SJSA1 (cell line): ENCODE data around the gene OXLD1. TPM values are rescaled to one million over a fixed set of nuclear protein-coding genes. Genes with fewer than 3 reads are reported as not detected.
A peak's percentile ranks its signal among the peaks of the same experiment; 100 is the strongest.
"Not testable (repeated sequence)": the region's sequence is repeated elsewhere in the genome, so short reads cannot be mapped to it uniquely, and the experiment has no call there.

Experiments
- DNase-seq, 2 experiments: peaks; one replicate each; pipeline ENCODE4 v3.0.0-alpha.2; 2015 to 2020; ENCODE audit warnings: low spot score in 2 of 2, low read depth in 1 of 2
- H3K27ac ChIP-seq: fragments of 250-450 bp; sonication (Bioruptor Pico); 2 replicates; pipeline ENCODE4 v1.5.1; 2020; ENCODE audit warnings: mild to moderate bottlenecking, moderate library complexity
- H3K27me3 ChIP-seq: fragments of 250-450 bp; sonication (Bioruptor Pico); replicated peaks from 2 replicates; pipeline ENCODE4 v1.5.1; 2020; ENCODE audit warnings: mild to moderate bottlenecking, moderate library complexity
- H3K36me3 ChIP-seq: fragments of 250-450 bp; sonication (Bioruptor Pico); 2 replicates; pipeline ENCODE4 v1.5.1; 2020; ENCODE audit warnings: mild to moderate bottlenecking
- H3K4me1 ChIP-seq: fragments of 250-450 bp; sonication (Bioruptor Pico); replicated peaks from 2 replicates; pipeline ENCODE4 v1.6.1; 2021; ENCODE audit warnings: mild to moderate bottlenecking
- H3K4me3 ChIP-seq: fragments of 250-450 bp; sonication (Bioruptor Pico); 2 replicates; pipeline ENCODE4 v1.5.1; 2020; ENCODE audit warnings: mild to moderate bottlenecking
- H3K9me3 ChIP-seq: fragments of 250-450 bp; sonication (Bioruptor Pico); replicated peaks from 2 replicates; pipeline ENCODE4 v1.5.1; 2020; ENCODE audit warnings: mild to moderate bottlenecking
- total RNA-seq: library from RNA; depleted of rRNA; stranded (reverse); fragments of >200 nt; shearing (Covaris generic); gene quantifications from 2 replicates; pipeline ENCODE4 v1.2.3, GENCODE V29; 2014

OXLD1 gene
- total RNA-seq, 1 experiment from 2014 or later = 49.7 TPM

DNA sequence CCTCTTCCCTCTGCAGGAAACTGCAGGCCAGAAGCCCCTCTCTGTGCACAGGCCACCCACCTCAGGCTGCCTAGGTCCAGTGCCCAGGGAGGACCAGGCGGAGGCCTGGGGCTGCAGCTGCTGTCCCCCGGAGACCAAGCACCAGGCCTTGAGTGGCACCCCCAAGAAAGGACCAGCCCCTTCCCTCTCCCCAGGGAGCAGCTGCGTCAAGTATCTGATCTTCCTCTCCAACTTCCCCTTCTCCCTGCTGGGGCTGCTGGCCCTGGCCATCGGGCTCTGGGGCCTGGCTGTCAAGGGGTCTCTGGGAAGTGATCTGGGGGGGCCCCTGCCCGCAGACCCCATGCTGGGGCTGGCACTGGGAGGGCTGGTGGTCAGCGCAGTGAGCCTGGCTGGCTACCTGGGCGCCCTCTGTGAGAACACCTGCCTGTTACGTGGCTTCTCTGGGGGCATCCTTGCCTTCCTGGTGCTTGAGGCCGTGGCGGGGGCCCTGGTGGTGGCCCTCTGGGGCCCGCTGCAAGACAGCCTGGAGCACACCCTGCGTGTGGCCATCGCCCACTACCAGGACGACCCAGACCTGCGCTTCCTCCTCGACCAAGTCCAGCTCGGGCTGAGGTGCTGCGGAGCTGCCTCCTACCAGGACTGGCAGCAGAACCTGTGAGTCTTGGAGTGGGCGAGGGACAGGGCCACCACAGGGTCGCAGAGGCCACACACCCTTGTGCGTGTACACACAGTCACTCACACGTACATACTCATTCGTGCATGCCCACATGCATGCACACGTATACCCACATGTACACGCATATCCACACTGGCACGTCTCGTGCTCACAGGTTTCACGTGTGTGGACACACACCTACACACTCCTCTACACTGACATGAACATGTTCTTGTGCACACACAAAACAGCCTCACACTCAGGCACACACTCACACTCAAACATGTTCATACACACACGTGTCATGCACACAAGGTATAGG lies 21.1 kb downstream of the OXLD1 start:
- peaks cover 32% of the 10 kb centered on the region for H3K27me3 ChIP-seq
- H3K9me3 ChIP-seq = peaks cover 21% of the 10 kb centered on the region
- no peak overlapping the region for H3K4me3 ChIP-seq
- no peaks in the 10 kb centered on the region for H3K36me3 ChIP-seq
- peaks cover 16% of the 10 kb centered on the region for H3K4me1 ChIP-seq
- H3K27ac ChIP-seq = no peak overlapping the region
- no peak for DNase-seq

GRCh38 chr17:81644496-81644895 lies 21.9 kb downstream of the OXLD1 start:
- DNase-seq = no peak
- H3K36me3 ChIP-seq = no peaks in the 10 kb centered on the region
- no peak overlapping the region for H3K4me3 ChIP-seq
- H3K27ac ChIP-seq = no peak overlapping the region
- H3K27me3 ChIP-seq = peaks cover 32% of the 10 kb centered on the region
- peaks cover 17% of the 10 kb centered on the region for H3K9me3 ChIP-seq
- peaks cover 16% of the 10 kb centered on the region for H3K4me1 ChIP-seq

DNA sequence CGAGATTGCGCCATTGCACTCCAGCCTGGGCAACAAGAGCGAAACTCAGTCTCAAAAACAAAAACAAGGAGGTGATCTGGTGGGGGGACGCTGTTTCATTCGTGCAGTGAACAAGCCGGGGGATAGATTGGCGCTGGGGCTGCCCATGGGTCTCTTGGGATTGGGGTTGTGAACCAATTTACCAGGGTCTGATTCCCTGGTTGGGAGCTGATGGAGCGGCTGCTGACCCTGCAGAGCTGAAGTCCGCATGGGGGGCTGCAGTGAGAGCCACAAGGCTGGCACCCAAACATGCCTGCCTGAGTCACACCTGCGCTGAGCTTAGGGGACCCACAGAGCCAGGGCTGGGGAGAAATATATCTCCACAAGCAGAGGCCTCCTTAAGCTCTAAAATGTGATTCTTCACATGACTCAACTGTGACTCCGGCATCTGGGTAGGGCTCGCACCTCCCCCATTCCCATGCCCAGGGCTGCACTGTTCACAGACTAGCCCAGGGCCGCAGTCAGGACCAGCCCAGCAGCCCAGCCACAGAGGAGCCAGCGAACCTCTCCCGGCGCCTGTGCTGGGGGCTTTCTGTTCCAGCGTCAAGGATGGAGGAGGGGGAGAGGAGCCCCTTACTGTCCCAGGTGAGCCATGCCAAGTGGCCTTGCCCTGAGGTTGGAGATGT lies 24.4 kb downstream of the OXLD1 start:
- H3K4me3 ChIP-seq = no peak overlapping the region
- DNase-seq = peak; percentile 35 to 75
- H3K9me3 ChIP-seq = no peaks in the 10 kb centered on the region; the same call in 1 of the 2 replicates
- H3K27me3 ChIP-seq = peaks cover 9% of the 10 kb centered on the region
- H3K4me1 ChIP-seq = peaks cover 9% of the 10 kb centered on the region
- H3K36me3 ChIP-seq = no peaks in the 10 kb centered on the region
- H3K27ac ChIP-seq = no peak overlapping the region

DNA sequence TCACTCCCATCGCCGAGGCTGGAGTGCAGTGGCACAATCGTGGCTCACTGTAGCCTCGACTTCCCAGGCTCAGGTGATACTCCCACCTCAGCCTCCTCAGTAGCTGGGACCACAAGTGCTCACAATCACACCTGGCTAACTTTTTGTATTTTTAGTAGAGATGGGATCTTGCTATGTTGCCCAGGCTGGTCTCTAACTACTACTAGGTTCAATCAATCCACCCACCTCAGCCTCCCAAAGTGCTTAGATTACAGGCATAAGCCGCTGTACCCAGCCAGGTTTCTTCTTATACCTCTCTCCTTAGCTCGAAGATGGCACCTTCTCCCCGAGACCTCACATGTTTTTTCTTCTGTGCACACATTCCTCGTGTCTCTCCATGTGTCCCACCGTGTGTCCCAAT lies 26.4 kb downstream of the OXLD1 start:
- H3K4me1 ChIP-seq = peaks cover 19% of the 10 kb centered on the region
- H3K4me3 ChIP-seq = no peak overlapping the region
- H3K9me3 ChIP-seq = no peaks in the 10 kb centered on the region; the same call in 1 of the 2 replicates
- no peaks in the 10 kb centered on the region for H3K27me3 ChIP-seq
- no peak overlapping the region for H3K27ac ChIP-seq
- peaks cover 19% of the 10 kb centered on the region for H3K36me3 ChIP-seq
- DNase-seq = no peak

- H3K27me3 ChIP-seq = no peaks in the 10 kb centered on the region
- no peak overlapping the region for H3K4me3 ChIP-seq
- no peak overlapping the region for H3K27ac ChIP-seq
- H3K36me3 ChIP-seq = peaks cover 30% of the 10 kb centered on the region
- H3K9me3 ChIP-seq = no peaks in the 10 kb centered on the region
- DNase-seq = no peak
- H3K4me1 ChIP-seq = peaks cover 19% of the 10 kb centered on the region
These were observed 27.7 kb downstream of the OXLD1 start for GRCh38 chr17:81638683-81639082.

DNA sequence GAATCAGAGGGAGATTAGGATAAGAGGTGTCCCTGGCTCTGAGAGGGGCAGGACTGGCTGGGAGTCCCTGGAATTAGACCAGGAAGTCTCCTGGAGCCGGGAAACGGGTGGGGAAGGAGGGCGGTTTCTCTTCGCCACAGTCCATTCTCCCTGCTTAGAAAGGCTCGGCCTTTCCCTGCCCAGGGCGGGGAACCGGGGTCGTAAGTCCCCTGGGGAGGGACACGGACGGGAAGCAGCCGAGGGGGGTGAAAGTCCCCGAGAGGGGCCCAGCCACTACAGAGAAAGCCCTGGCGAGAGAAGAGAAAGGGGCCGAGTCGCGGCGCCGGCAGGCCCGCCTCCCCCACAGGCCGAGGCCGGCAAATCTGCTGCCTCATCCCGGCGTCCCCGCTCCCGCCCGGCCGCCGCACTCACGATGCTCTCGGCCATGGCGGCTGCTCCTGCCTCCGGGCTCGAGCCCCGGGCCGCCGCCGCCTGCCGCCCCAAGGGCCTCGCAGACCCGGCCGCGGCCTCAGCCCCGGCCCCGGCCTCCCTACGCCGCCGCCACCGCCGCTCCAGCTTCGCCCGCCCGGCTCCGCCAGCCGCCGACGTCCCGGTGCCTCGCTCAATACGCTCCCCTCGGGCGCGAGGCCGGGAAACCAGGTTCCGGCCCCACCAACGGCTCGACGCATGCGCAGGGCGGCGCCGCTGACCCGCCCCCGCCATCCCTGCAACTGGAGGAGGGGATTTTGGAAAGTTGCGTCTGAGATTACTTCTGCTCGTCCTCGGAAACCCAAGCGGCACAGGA lies 29.7 kb downstream of the OXLD1 start, which contains the start of the genes NPLOC4 and TSPAN10:
TSS of gene NPLOC4 (minus strand) at position 608 of the 784 bp plus-strand sequence. CDS start at position 426, 182 bp downstream.
TSS of gene TSPAN10 (plus strand) at position 692 of the 784 bp plus-strand sequence. CDS start 5,217 bp downstream, outside the sequence.
- peaks cover 45% of the 10 kb centered on the region for H3K36me3 ChIP-seq
- H3K9me3 ChIP-seq = no peaks in the 10 kb centered on the region
- peak within 1 kb of the TSS; percentile 85 for H3K27ac ChIP-seq
- peak; percentile 88 to 92 for DNase-seq
- H3K4me3 ChIP-seq = peak within 1 kb of the TSS; percentile 94
- peaks cover 10% of the 10 kb centered on the region for H3K4me1 ChIP-seq
- no peaks in the 10 kb centered on the region for H3K27me3 ChIP-seq

GRCh38 chr17:81635973-81636504 lies 30.4 kb downstream of the OXLD1 start:
- Histone ChIP-seq H3K9me3 (no peaks in the 10 kb centered on the region), H3K27me3 (no peaks in the 10 kb centered on the region), H3K4me3 (peak overlapping the region; percentile 94), H3K36me3 (peaks cover 48% of the 10 kb centered on the region), H3K4me1 (peaks cover 10% of the 10 kb centered on the region), H3K27ac (peak overlapping the region; percentile 85)
- no peak for DNase-seq

DNA sequence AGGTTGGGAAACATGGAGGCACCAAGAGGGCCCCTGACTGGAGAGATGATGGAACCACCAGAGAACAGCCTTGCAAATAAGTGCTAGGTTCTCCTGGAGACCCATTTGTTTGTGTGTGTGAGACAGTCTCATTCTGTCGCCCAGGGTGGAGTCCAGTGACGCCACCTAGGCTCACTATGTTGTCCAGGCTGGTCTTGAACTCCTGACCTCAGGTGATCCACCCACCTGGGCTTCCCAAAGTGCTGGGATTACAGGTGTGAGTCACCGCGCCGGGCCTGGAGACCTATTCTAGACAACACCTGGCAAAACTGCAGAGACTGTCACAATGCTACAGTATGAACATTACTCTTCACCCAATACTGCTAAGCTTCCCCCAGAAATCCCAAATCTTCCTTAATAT lies 31.0 kb downstream of the OXLD1 start:
- no peak overlapping the region for H3K27ac ChIP-seq
- H3K9me3 ChIP-seq = no peaks in the 10 kb centered on the region
- peaks cover 54% of the 10 kb centered on the region for H3K36me3 ChIP-seq
- peaks cover 10% of the 10 kb centered on the region for H3K4me1 ChIP-seq
- peak overlapping the region; percentile 94 for H3K4me3 ChIP-seq
- DNase-seq = no peak
- H3K27me3 ChIP-seq = no peaks in the 10 kb centered on the region

DNA sequence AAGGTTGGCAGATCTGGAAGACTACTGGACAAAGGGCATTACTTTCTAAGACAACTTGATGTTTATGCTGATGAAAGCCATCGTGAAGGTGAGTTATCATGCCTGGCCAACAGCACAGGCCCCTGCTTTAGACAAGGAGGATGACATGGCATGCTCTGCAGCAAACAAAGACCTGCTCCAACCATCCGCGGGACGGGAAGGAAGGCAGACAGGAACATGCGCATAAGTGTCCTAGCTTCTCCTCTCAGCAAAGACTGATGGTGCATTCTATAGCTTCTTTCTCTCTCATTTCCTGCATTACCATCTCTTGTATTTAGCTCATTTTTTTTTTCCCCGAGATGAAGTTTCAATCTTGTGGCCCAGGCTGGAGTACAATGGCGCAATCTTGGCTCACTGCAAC lies 34.9 kb downstream of the OXLD1 start:
- H3K27me3 ChIP-seq = no peaks in the 10 kb centered on the region
- H3K9me3 ChIP-seq = no peaks in the 10 kb centered on the region
- H3K36me3 ChIP-seq = peaks cover 89% of the 10 kb centered on the region
- no peak overlapping the region for H3K4me3 ChIP-seq
- peaks cover 10% of the 10 kb centered on the region for H3K4me1 ChIP-seq
- no peak overlapping the region for H3K27ac ChIP-seq
- DNase-seq = no peak

GRCh38 chr17:81630274-81630673 lies 36.1 kb downstream of the OXLD1 start:
- Histone ChIP-seq H3K27ac (no peak overlapping the region), H3K4me1 (peaks cover under 1% of the 10 kb centered on the region), H3K27me3 (no peaks in the 10 kb centered on the region), H3K9me3 (no peaks in the 10 kb centered on the region), H3K4me3 (no peak overlapping the region), H3K36me3 (peaks cover 89% of the 10 kb centered on the region)
- DNase-seq = no peak

DNA sequence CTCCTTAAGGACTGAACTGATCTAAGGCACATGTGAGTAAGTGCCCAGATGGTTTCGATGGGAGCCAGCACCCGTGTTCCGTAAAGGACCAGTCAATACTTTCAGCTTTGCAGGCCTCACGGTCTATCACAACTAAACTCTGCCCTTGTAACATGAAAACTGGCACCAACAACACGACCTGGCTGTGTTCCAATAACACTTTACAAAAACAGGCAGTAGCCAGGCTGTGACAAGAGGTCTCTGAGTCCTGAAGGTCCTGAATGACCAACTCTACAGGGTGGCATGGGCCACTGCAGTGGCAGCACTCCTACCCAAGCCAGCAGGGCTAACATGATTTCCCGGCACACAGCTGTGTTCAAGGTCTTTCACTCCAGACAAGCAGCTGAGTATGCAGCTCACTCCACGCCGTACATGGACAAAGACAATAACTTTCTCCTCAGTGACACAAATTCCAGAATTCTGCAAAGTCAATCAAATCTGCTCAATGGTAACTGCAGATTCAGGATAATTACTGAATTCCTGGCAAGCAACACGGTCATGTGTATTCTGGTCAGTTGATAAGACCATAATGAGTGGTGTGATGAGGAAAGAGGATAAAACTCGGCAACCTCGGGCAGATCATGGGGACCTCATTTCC lies 44.8 kb downstream of the OXLD1 start:
- H3K4me1 ChIP-seq = no peaks in the 10 kb centered on the region
- H3K36me3 ChIP-seq = peaks cover 89% of the 10 kb centered on the region
- no peak overlapping the region for H3K4me3 ChIP-seq
- no peak for DNase-seq
- no peak overlapping the region for H3K27ac ChIP-seq
- H3K9me3 ChIP-seq = no peaks in the 10 kb centered on the region
- no peaks in the 10 kb centered on the region for H3K27me3 ChIP-seq

DNA sequence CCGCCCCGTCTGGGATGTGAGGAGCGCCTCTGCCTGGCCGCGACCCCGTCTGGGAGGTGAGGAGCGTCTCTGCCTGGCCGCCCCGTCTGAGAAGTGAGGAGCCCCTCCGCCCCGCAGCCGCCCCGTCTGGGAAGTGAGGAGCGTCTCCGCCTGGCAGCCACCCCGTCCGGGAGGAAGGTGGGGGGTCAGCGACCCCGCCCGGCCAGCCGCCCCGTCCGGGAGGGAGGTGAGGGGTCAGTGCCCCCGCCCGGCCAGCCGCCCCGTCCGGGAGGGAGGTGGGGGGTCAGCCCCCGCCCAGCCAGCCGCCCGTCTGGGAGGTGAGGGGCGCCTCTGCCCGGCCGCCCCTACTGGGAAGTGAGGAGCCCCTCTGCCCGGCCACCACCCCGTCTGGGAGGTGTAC lies 48.1 kb downstream of the OXLD1 start:
- H3K27ac ChIP-seq, H3K4me1 ChIP-seq, DNase-seq, H3K9me3 ChIP-seq, H3K4me3 ChIP-seq, H3K27me3 ChIP-seq: not testable (repeated sequence)
- peaks cover 88% of the 10 kb centered on the region for H3K36me3 ChIP-seq

DNA sequence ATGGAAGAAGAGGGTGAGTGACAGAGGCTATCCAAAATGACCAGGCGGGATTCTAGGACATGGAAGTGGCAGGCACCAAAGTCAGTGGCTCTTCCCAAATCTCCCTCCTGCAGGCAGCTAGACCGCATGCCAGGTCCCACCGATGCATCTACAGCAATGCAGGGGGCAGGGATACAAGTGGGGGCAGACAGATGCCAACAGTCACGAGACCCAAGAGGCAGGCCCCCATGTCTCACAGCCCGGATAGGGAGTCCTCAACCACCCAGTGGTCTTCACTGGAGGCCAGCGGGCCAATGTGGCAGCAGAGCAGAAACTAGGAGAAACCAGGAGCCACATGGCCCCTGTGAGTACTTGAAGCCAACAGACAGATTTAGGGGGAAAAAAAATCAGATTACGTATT lies 49.5 kb downstream of the OXLD1 start:
- no peaks in the 10 kb centered on the region for H3K4me1 ChIP-seq
- H3K9me3 ChIP-seq = no peaks in the 10 kb centered on the region
- H3K27me3 ChIP-seq = no peaks in the 10 kb centered on the region
- peaks cover 89% of the 10 kb centered on the region for H3K36me3 ChIP-seq
- H3K4me3 ChIP-seq = no peak overlapping the region
- no peak for DNase-seq
- no peak overlapping the region for H3K27ac ChIP-seq
